Spleen (tissue), 7 donors: ENCODE measurements around the gene PSMD2.

Experiments used
- CTCF ChIP-seq, 11 experiments: fragments of 200-600 bp in 7 of 11; fragments of 450-650 bp in 4 of 11; sonication (generic) in 4 of 11; IDR thresholded peaks in 8 of 11; conservative IDR thresholded peaks in 3 of 11; 1 replicate in 7 of 11; 2 replicates in 4 of 11; pipeline versions ENCODE4 v1.4.0 to v1.8.0; 2016 to 2021; ENCODE audit warnings: antibody characterized with exemption in 11 of 11, inconsistent platforms in 4 of 11, mild to moderate bottlenecking in 1 of 11
- POLR2A ChIP-seq, 3 donors: fragments of 450-650 bp; IDR thresholded peaks; one replicate each; pipeline ENCODE4 v1.5.1; 2017; ENCODE audit warnings: antibody characterized with exemption in 3 of 3, mild to moderate bottlenecking in 1 of 3
- POLR2AphosphoS5 ChIP-seq, 3 donors: sonication (generic); formaldehyde crosslinking; IDR thresholded peaks; one replicate each; pipeline ENCODE4 v1.5.1; 2017; ENCODE audit warnings: antibody characterized with exemption in 3 of 3
- donor health status: DM: no; HTN: no; CAD: no; lungs with moderate emphysema.
- donor health status: DM: no; HTN: no; CAD: no.
- donor health status: DM: no; HTN: no; CAD: no.

- TF ChIP-seq CTCF (IDR thresholded peaks at IDR 0.05 in 8 of 11, conservative IDR thresholded peaks at IDR 0.05 in 3 of 11) (peak; percentile 47 to 89 (median 69)), POLR2A (IDR thresholded peaks at IDR 0.05) (no peak), POLR2AphosphoS5 (IDR thresholded peaks at IDR 0.05) (no peak)
Measured at GRCh38 chr3:184354121-184354728, 55.2 kb downstream of the PSMD2 start.
